ENCODE results near the gene HSF5.

HSF5 gene

DNA sequence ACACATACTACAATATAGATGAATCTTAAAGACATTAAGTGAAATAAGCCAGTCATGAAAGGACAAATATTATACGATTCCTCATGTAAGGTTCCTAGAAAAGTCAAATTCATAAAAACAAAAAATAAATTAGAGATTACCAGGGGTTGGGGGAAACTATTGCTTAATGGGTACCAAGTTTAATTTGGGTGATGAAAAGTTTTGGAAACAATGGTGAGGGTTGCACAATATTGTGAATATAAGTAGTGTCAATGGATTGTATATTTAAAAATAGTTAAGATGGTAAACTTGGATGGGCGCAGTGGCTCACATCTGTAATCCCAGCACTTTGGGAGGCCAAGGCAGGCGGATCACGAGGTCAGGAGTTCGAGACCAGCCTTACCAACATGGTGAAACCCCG, 17.9 kb downstream of the HSF5 start:
- Histone ChIP-seq H3K4me3 (replicated peaks; ENCODE audit: low read depth, low read length) (no peak overlapping the region), H3K27me3 (replicated peaks; ENCODE audit: control insufficient read depth, insufficient read depth, low read length) (no peaks in the 10 kb centered on the region), H3K36me3 (ENCODE audit: control insufficient read depth, insufficient read depth, low read length) (no peaks in the 10 kb centered on the region)
- TF ChIP-seq CTCF (IDR thresholded peaks at IDR 0.05; ENCODE audit: insufficient read depth, low read length, poor library complexity, severe bottlenecking), result no peak
- no peak for DNase-seq (ENCODE audit: extremely low read depth, insufficient read length)

GRCh38 chr17:58468944-58469343, 19.3 kb downstream of the HSF5 start:
- no peaks in the 10 kb centered on the region for H3K27me3 ChIP-seq (replicated peaks; ENCODE audit: control insufficient read depth, insufficient read depth, low read length)
- DNase-seq (ENCODE audit: extremely low read depth, insufficient read length), result no peak
- H3K36me3 ChIP-seq (ENCODE audit: control insufficient read depth, insufficient read depth, low read length), result no peaks in the 10 kb centered on the region
- no peak for TF ChIP-seq CTCF (IDR thresholded peaks at IDR 0.05; ENCODE audit: insufficient read depth, low read length, poor library complexity, severe bottlenecking)
- H3K4me3 ChIP-seq (replicated peaks; ENCODE audit: low read depth, low read length), result no peak overlapping the region

- no peak for DNase-seq (ENCODE audit: extremely low read depth, insufficient read length)
- no peak for TF ChIP-seq CTCF (IDR thresholded peaks at IDR 0.05; ENCODE audit: insufficient read depth, low read length, poor library complexity, severe bottlenecking)
- H3K27me3 ChIP-seq (replicated peaks; ENCODE audit: control insufficient read depth, insufficient read depth, low read length), result no peaks in the 10 kb centered on the region
These were observed 32.7 kb downstream of the HSF5 start for GRCh38 chr17:58455491-58455890.

GRCh38 chr17:58452738-58453137, 35.5 kb downstream of the HSF5 start:
- H3K36me3 ChIP-seq (ENCODE audit: control insufficient read depth, insufficient read depth, low read length), result no peaks in the 10 kb centered on the region
- no peak for DNase-seq (ENCODE audit: extremely low read depth, insufficient read length)
- TF ChIP-seq CTCF (IDR thresholded peaks at IDR 0.05; ENCODE audit: insufficient read depth, low read length, poor library complexity, severe bottlenecking), result no peak
- no peaks in the 10 kb centered on the region for H3K27me3 ChIP-seq (replicated peaks; ENCODE audit: control insufficient read depth, insufficient read depth, low read length)
- H3K4me3 ChIP-seq (replicated peaks; ENCODE audit: low read depth, low read length), result no peak overlapping the region

More at GRCh38 chr17:58455491-58455890, 32.7 kb downstream of the HSF5 start:
- no peaks in the 10 kb centered on the region for H3K36me3 ChIP-seq (ENCODE audit: control insufficient read depth, insufficient read depth, low read length)
- no peak overlapping the region for H3K4me3 ChIP-seq (replicated peaks; ENCODE audit: low read depth, low read length)

- no peaks in the 10 kb centered on the region for H3K27me3 ChIP-seq (replicated peaks; ENCODE audit: control insufficient read depth, insufficient read depth, low read length)
- DNase-seq (ENCODE audit: extremely low read depth, insufficient read length), result peak; percentile 38
- H3K4me3 ChIP-seq (replicated peaks; ENCODE audit: low read depth, low read length), result no peak overlapping the region
- peak; percentile 86 for TF ChIP-seq CTCF (IDR thresholded peaks at IDR 0.05; ENCODE audit: insufficient read depth, low read length, poor library complexity, severe bottlenecking)
- no peaks in the 10 kb centered on the region for H3K36me3 ChIP-seq (ENCODE audit: control insufficient read depth, insufficient read depth, low read length)
These were observed 40.9 kb downstream of the HSF5 start for GRCh38 chr17:58447039-58447975.

Data from GM06990 (cell line).